IMR-90 (cell line): ENCODE results near the gene SFSWAP. TPM values are rescaled to one million over a fixed set of nuclear protein-coding genes. Genes with fewer than 3 reads are reported as not detected.

Experiments used
- ATAC-seq: fragments of 200-7000 bp; cut with Tn5 transposase; 2 replicates; pipeline ENCODE4 v1.9.1; 2020; ENCODE audit warnings: low read depth, mild to moderate bottlenecking, moderate library complexity
- BruUV-seq: library from RNA; stranded (reverse); fragments of 400-500 nt; replicated peaks from 2 replicates; lab custom pipeline; 2021; lab: Mats Ljungman, UMichigan
- CTCF ChIA-PET: fragments of 300-600 bp; formaldehyde crosslinking; extraction: SDS; loops from one replicate; lab custom pipeline; 2021; ENCODE audit warnings: antibody characterized with exemption; lab: Yijun Ruan, JAX
- POLR2A ChIA-PET: fragments of 300-600 bp; sonication (Branson Sonifier 250); formaldehyde crosslinking; loops from one replicate; lab custom pipeline; 2022; ENCODE audit warnings: antibody characterized with exemption; ENCODE audit not compliant: unreplicated experiment; lab: Charles Lee
- DNase-seq: peaks from one replicate; pipeline ENCODE4 v3.0.0; 2013
- H2AFZ ChIP-seq: replicated peaks from 2 replicates; pipeline ENCODE3; 2013; ENCODE audit warnings: low read length, mild to moderate bottlenecking; ENCODE audit not compliant: poor library complexity
- H2AK5ac ChIP-seq: 2 replicates; pipeline ENCODE4 v1.6.1; 2013; ENCODE audit warnings: low read depth, low read length, inconsistent platforms
- H2AK9ac ChIP-seq: replicated peaks from 2 replicates; pipeline ENCODE3; 2013; ENCODE audit warnings: mild to moderate bottlenecking, low read depth, low read length, moderate library complexity; ENCODE audit not compliant: poor library complexity
- H2BK120ac ChIP-seq: 2 replicates; pipeline ENCODE4 v1.6.1; 2013; ENCODE audit warnings: low read depth, low read length, inconsistent platforms
- H2BK15ac ChIP-seq: 3 replicates; pipeline ENCODE4 v1.6.1; 2013; ENCODE audit warnings: low read depth, low read length, inconsistent platforms
- H2BK20ac ChIP-seq: 2 replicates; pipeline ENCODE4 v1.6.1; 2013; ENCODE audit warnings: low read depth, mild to moderate bottlenecking, inconsistent platforms, low read length, moderate library complexity
- H2BK5ac ChIP-seq: 2 replicates; pipeline ENCODE4 v1.6.1; 2013; ENCODE audit warnings: mild to moderate bottlenecking, low read depth, low read length, inconsistent platforms; ENCODE audit not compliant: poor library complexity, severe bottlenecking
- H3K14ac ChIP-seq: replicated peaks from 2 replicates; pipeline ENCODE4 v1.6.1; 2013; ENCODE audit warnings: low read depth, low read length, inconsistent platforms
- H3K18ac ChIP-seq: 2 replicates; pipeline ENCODE4 v1.6.1; 2013; ENCODE audit warnings: low read depth, low read length, control low read depth
- H3K23ac ChIP-seq: 2 replicates; pipeline ENCODE4 v1.6.1; 2013; ENCODE audit warnings: low read depth, low read length, inconsistent platforms
- H3K27ac ChIP-seq: 2 replicates; pipeline ENCODE4 v1.5.1; 2013; ENCODE audit warnings: mild to moderate bottlenecking, control low read depth, low read length; ENCODE audit not compliant: insufficient read depth
- H3K27me3 ChIP-seq: 2 replicates; pipeline ENCODE4 v1.6.1; 2013; ENCODE audit warnings: low read length; ENCODE audit not compliant: control insufficient read depth, insufficient read depth
- H3K36me3 ChIP-seq: 2 replicates; pipeline ENCODE4 v1.6.1; 2013; ENCODE audit warnings: low read length, mixed read lengths; ENCODE audit not compliant: control insufficient read depth, insufficient read depth
- H3K4ac ChIP-seq: 2 replicates; pipeline ENCODE4 v1.6.1; 2013; ENCODE audit warnings: low read depth, low read length, inconsistent platforms
- H3K4me1 ChIP-seq: 2 replicates; pipeline ENCODE4 v1.6.1; 2013; ENCODE audit warnings: low read length, mixed read lengths; ENCODE audit not compliant: control insufficient read depth, insufficient read depth
- H3K4me2 ChIP-seq: 2 replicates; pipeline ENCODE4 v1.6.1; 2013; ENCODE audit warnings: low read depth, mild to moderate bottlenecking, control low read depth, low read length, moderate library complexity
- H3K4me3 ChIP-seq: 2 replicates; pipeline ENCODE4 v1.5.1; 2013; ENCODE audit warnings: low read depth, mild to moderate bottlenecking, control low read depth, low read length, moderate library complexity; ENCODE audit not compliant: insufficient read depth
- H3K56ac ChIP-seq: 2 replicates; pipeline ENCODE4 v1.6.1; 2013; ENCODE audit warnings: low read length, inconsistent platforms; ENCODE audit not compliant: insufficient read depth; ENCODE audit errors: extremely low read depth
- H3K79me1 ChIP-seq, 2 experiments: 2 replicates each; pipeline ENCODE4 v1.6.1; 2013; ENCODE audit warnings: low read length in 2 of 2, inconsistent platforms in 1 of 2, low read depth in 1 of 2
- H3K9ac ChIP-seq: 2 replicates; pipeline ENCODE4 v1.6.1; 2013; ENCODE audit warnings: low read depth, low read length, control low read depth
- H3K9me1 ChIP-seq: 2 replicates; pipeline ENCODE4 v1.6.1; 2013; ENCODE audit warnings: low read length, inconsistent platforms; ENCODE audit not compliant: insufficient read depth
- H3K9me3 ChIP-seq: 2 replicates; pipeline ENCODE4 v1.6.1; 2013; ENCODE audit warnings: low read length; ENCODE audit not compliant: control insufficient read depth, insufficient read depth
- H4K20me1 ChIP-seq: 2 replicates; pipeline ENCODE4 v1.6.1; 2013; ENCODE audit warnings: low read length, inconsistent platforms; ENCODE audit not compliant: insufficient read depth
- H4K5ac ChIP-seq: 2 replicates; pipeline ENCODE4 v1.6.1; 2013; ENCODE audit warnings: mild to moderate bottlenecking, low read depth, low read length, control low read depth
- H4K8ac ChIP-seq, 2 experiments: 2 replicates each; pipeline ENCODE4 v1.6.1; 2013; ENCODE audit warnings: low read depth in 2 of 2, low read length in 2 of 2, control low read depth in 1 of 2, inconsistent platforms in 1 of 2
- H4K91ac ChIP-seq: 2 replicates; pipeline ENCODE4 v1.6.1; 2013; ENCODE audit warnings: low read depth, low read length, inconsistent platforms; ENCODE audit not compliant: insufficient read depth
- BHLHE40 ChIP-seq: fragments of 150-350 bp; IDR thresholded peaks from 2 replicates; pipeline ENCODE4 v1.6.1; 2016; ENCODE audit warnings: mild to moderate bottlenecking, low read depth, low read length
- CEBPB ChIP-seq: IDR thresholded peaks from 2 replicates; pipeline ENCODE4 v1.6.1; 2012; ENCODE audit warnings: low read depth, low read length, improper control_type of control experiment
- CHD1 ChIP-seq: IDR thresholded peaks from 2 replicates; pipeline ENCODE4 v1.6.1; 2012; ENCODE audit warnings: low read depth, low read length, improper control_type of control experiment
- FOS ChIP-seq: fragments of 150-350 bp; IDR thresholded peaks from 2 replicates; pipeline ENCODE4 v1.6.1; 2016; ENCODE audit warnings: low read depth, low read length
- MAFK ChIP-seq: IDR thresholded peaks from 2 replicates; pipeline ENCODE4 v1.6.1; 2012; ENCODE audit warnings: low read depth, low read length, improper control_type of control experiment
- MAZ ChIP-seq: IDR thresholded peaks from 2 replicates; pipeline ENCODE4 v1.6.1; 2012; ENCODE audit warnings: low read depth, mild to moderate bottlenecking, low read length, improper control_type of control experiment, moderate library complexity, borderline replicate concordance
- MXI1 ChIP-seq: IDR thresholded peaks from 2 replicates; pipeline ENCODE4 v1.6.1; 2012; ENCODE audit warnings: low read depth, mild to moderate bottlenecking, low read length, moderate library complexity, borderline replicate concordance
- NFE2L2 ChIP-seq: fragments of 150-350 bp; IDR thresholded peaks from 2 replicates; pipeline ENCODE4 v1.6.1; 2016; ENCODE audit warnings: low read depth, mild to moderate bottlenecking, low read length
- POLR2A ChIP-seq: IDR thresholded peaks from 2 replicates; pipeline ENCODE4 v1.6.1; 2012; ENCODE audit warnings: mild to moderate bottlenecking, low read depth, low read length
- RAD21 ChIP-seq: IDR thresholded peaks from 2 replicates; pipeline ENCODE4 v1.6.1; 2012; ENCODE audit warnings: low read length, improper control_type of control experiment
- RCOR1 ChIP-seq: IDR thresholded peaks from 2 replicates; pipeline ENCODE4 v1.6.1; 2012; ENCODE audit warnings: mild to moderate bottlenecking, low read length, improper control_type of control experiment; ENCODE audit not compliant: insufficient replicate concordance
- SMC3 ChIP-seq: fragments of 150-350 bp; IDR thresholded peaks from 2 replicates; pipeline ENCODE4 v1.6.1; 2016; ENCODE audit warnings: low read depth, mild to moderate bottlenecking, antibody characterized with exemption, low read length, moderate library complexity
- WGBS, 2 experiments: methylation state at CpG; one replicate each; pipeline versions ENCODE4 v1.1.5 to v1.1.7; 2013; ENCODE audit warnings: missing lambda C conversion rate in 2 of 2; ENCODE audit not compliant: insufficient read length in 1 of 2; ENCODE audit errors: extremely low coverage in 2 of 2; 5-methylcytosine and 5-hydroxymethylcytosine counted together
- dilution Hi-C: fragments of 300-500 bp; cut with HindIII; formaldehyde crosslinking; loops from one replicate; pipeline ENCODE4 v1.14.3; 2018; ENCODE audit warnings: low sequenced_read_pairs; ENCODE audit not compliant: unreplicated experiment
- in situ Hi-C: fragments of 300-500 bp; cut with MboI; formaldehyde crosslinking; loops from 3 replicates; pipeline ENCODE4 v1.14.3; 2019; ENCODE audit warnings: low sequenced_read_pairs, inconsistent platforms, mixed read lengths
- intact Hi-C: fragments of 100-400 bp; cut with micrococcal nuclease; formaldehyde crosslinking; loops from 2 replicates; pipeline ENCODE4 v1.10.0; 2022
- polyA plus RNA-seq, 3 experiments: library from polyadenylated mRNA; depleted of rRNA; stranded (reverse); fragments of >200 nt; gene quantifications; 2 replicates each; pipeline ENCODE4 v1.2.3, GENCODE V29; 2012; ENCODE audit warnings: low replicate concordance in 1 of 3
- total RNA-seq: library from RNA; depleted of rRNA; stranded (reverse); fragments of >200 nt; gene quantifications from 2 replicates; pipeline ENCODE4 v1.2.3, GENCODE V29; 2012
- TF ChIP-seq, protein P1 (sequence below): conservative IDR thresholded peaks from 2 replicates; pipeline ENCODE4 v1.5.1; 2012; ENCODE audit warnings: mild to moderate bottlenecking, low read depth, low read length, improper control_type of control experiment
- TF ChIP-seq, protein P2 (sequence below): fragments of 150-350 bp; IDR thresholded peaks from 2 replicates; pipeline ENCODE4 v1.6.1; 2016; ENCODE audit warnings: low read depth, mild to moderate bottlenecking, low read length, moderate library complexity, borderline replicate concordance
- TF ChIP-seq, protein P3 (sequence below): fragments of 150-350 bp; IDR thresholded peaks from 2 replicates; pipeline ENCODE4 v1.6.1; 2017; ENCODE audit warnings: mild to moderate bottlenecking, antibody characterized with exemption, low read length, low read depth

The SFSWAP gene
- total and polyA plus RNA-seq, 2 of the 4 experiments (the other 2 are of a cell fraction): 19.7 to 22.4 TPM

GRCh38 chr12:131829791-131830334 lies 119.0 kb downstream of the SFSWAP start:
- no TSS peak for BruUV-seq
- Histone ChIP-seq H3K18ac (no peak overlapping the region), H3K4me2 (peak overlapping the region; percentile 59; the same call in 1 of the 2 replicates), H3K9me3 (no peaks in the 10 kb centered on the region), H3K9me1 (no peaks in the 10 kb centered on the region; the same call in 1 of the 2 replicates), H3K14ac (no peak overlapping the region; the same call in 1 of the 2 replicates), H3K9ac (no peak overlapping the region), H2AFZ (peak overlapping the region; percentile 92), H4K20me1 (no peaks in the 10 kb centered on the region), H2AK5ac (peak overlapping the region; percentile 28; the same call in 1 of the 2 replicates), H4K91ac (no peak overlapping the region), H2AK9ac (peak overlapping the region; percentile 89), H2BK120ac (no peak overlapping the region), H4K5ac (no peak overlapping the region), H2BK20ac (no peak overlapping the region), H3K36me3 (no peaks in the 10 kb centered on the region), H3K79me1 (peaks cover 0 to 13% of the 10 kb centered on the region in 2 experiments; a peak in 2 of 4 replicates), H4K8ac (no peak overlapping the region; a peak in 1 of 4 replicates), H2BK15ac (no peak overlapping the region), H3K27me3 (no peaks in the 10 kb centered on the region; the same call in 1 of the 2 replicates), H3K56ac (no peak overlapping the region), H3K27ac (no peak overlapping the region), H3K4ac (no peak overlapping the region; the same call in 1 of the 2 replicates), H2BK5ac (no peak overlapping the region), H3K23ac (no peak overlapping the region), H3K4me1 (peaks cover 9% of the 10 kb centered on the region; the same call in 1 of the 2 replicates), H3K4me3 (peak overlapping the region; percentile 4; the same call in 1 of the 2 replicates)
- in situ Hi-C loops (loop anchor here (25.0 kb wide), 1 partner anchor 718 kb away; no protein-coding TSS in a partner anchor), intact Hi-C loops (loop anchor here (1.0 to 10.0 kb wide), 5 partner anchors 67 to 913 kb away; no protein-coding TSS in a partner anchor), dilution Hi-C loops (no loop called here)
- DNase-seq (no peak), ATAC-seq (no peak)
- WGBS, 2 experiments: 30% methylated on average over 3 of the region's 28 CpGs; no CpG with 5 or more reads in 1 of the 2 experiments
- ChIA-PET CTCF (interaction anchor here (0.5 kb wide), 1 partner anchor 57 kb away, joined by 3 read pairs; no protein-coding TSS in a partner anchor), POLR2A (interaction anchor here (0.6 kb wide), 1 partner anchor 677 kb away, joined by 3 read pairs; no protein-coding TSS in a partner anchor)
- TF ChIP-seq, protein P1, sequence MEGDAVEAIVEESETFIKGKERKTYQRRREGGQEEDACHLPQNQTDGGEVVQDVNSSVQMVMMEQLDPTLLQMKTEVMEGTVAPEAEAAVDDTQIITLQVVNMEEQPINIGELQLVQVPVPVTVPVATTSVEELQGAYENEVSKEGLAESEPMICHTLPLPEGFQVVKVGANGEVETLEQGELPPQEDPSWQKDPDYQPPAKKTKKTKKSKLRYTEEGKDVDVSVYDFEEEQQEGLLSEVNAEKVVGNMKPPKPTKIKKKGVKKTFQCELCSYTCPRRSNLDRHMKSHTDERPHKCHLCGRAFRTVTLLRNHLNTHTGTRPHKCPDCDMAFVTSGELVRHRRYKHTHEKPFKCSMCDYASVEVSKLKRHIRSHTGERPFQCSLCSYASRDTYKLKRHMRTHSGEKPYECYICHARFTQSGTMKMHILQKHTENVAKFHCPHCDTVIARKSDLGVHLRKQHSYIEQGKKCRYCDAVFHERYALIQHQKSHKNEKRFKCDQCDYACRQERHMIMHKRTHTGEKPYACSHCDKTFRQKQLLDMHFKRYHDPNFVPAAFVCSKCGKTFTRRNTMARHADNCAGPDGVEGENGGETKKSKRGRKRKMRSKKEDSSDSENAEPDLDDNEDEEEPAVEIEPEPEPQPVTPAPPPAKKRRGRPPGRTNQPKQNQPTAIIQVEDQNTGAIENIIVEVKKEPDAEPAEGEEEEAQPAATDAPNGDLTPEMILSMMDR: no peak
- no peak for TF ChIP-seq RAD21
- TF ChIP-seq SMC3: no peak
- TF ChIP-seq, protein P2, sequence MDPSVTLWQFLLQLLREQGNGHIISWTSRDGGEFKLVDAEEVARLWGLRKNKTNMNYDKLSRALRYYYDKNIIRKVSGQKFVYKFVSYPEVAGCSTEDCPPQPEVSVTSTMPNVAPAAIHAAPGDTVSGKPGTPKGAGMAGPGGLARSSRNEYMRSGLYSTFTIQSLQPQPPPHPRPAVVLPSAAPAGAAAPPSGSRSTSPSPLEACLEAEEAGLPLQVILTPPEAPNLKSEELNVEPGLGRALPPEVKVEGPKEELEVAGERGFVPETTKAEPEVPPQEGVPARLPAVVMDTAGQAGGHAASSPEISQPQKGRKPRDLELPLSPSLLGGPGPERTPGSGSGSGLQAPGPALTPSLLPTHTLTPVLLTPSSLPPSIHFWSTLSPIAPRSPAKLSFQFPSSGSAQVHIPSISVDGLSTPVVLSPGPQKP: no peak
- no peak for TF ChIP-seq CHD1
- TF ChIP-seq FOS: no peak
- TF ChIP-seq MAZ: no peak
- no peak for TF ChIP-seq MXI1
- no peak for TF ChIP-seq CEBPB
- TF ChIP-seq RCOR1: no peak
- TF ChIP-seq BHLHE40: no peak
- TF ChIP-seq MAFK: no peak
- TF ChIP-seq NFE2L2: no peak
- no peak for TF ChIP-seq POLR2A
- TF ChIP-seq, protein P3, sequence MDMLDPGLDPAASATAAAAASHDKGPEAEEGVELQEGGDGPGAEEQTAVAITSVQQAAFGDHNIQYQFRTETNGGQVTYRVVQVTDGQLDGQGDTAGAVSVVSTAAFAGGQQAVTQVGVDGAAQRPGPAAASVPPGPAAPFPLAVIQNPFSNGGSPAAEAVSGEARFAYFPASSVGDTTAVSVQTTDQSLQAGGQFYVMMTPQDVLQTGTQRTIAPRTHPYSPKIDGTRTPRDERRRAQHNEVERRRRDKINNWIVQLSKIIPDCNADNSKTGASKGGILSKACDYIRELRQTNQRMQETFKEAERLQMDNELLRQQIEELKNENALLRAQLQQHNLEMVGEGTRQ: no peak
